Activated naive CD4-positive, alpha-beta T cell (primary cell): ENCODE results near the gene AS3MT.
"Not testable (repeated sequence)": the region's sequence is repeated elsewhere in the genome, so short reads cannot be mapped to it uniquely, and the experiment has no call there.

Source experiments
- DNase-seq, 4 experiments: peaks; one replicate each; lab custom pipeline; 2025; lab: John Stamatoyannopoulos, UW

The AS3MT gene

DNA sequence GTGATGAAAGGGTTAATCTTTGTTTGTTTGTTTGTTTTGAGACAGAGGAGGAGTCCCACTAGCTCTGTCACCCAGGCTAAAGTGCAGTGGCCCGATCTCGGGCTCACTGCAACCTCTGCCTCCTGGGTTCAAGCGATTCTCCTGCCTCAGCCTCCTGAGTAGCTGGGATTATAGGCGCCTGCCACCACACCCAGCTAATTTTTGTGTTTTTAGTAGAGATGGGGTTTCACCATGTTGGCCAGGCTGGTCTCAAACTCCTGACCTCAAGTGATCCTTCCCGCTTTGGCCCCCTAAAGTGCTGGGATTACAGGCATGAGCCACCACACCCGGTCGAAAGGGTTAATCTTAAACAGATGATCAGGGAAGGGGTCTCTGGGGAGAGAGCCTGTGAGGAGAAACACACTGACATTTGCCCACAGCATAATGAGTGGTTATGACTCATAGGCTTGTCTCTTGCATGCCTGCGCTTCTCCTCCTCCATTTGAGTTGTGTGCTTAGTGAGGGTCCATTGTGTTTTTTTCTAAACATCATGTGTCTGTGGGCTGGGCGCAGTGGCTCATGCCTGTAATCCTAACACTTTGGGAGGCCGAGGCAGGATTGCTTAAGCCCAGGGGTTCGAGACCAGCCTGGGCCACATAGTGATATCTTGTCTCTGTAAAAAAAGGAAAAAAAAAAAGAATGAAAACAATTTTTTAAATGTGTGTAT, 13.4 kb upstream of the AS3MT start:
- DNase-seq, result not testable (repeated sequence)

DNA sequence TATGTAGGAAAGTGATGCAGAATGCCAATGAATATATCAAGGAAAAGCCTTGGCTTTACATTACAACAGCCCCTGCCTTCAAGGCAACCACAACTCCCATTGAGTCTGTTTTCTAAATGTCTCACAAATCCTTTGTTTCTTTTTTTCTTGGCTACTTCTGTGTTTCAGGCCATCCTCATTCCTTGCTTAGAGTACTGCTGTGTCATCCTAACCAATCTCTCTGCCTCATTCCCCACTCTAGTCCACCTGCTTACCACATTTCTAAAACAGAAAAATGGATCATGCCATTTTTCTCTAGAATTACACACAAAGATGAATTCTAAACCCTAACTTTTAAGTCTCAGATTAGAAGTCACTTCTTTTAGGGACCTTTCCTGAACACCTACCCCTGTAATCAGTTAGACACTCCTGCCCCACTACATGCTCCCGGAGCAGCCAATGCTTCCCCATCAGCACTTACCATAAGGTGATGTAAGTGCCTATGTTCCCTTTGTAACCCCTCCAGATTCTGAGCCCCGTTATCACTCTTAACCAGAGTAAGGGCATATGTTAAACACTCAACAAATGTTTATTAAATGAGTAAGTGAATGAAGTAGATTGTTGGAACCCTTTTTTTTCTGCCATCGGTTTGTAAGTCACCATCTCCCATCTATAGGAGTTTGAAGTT, 12.4 kb upstream of the AS3MT start:
- no peak for DNase-seq

DNA sequence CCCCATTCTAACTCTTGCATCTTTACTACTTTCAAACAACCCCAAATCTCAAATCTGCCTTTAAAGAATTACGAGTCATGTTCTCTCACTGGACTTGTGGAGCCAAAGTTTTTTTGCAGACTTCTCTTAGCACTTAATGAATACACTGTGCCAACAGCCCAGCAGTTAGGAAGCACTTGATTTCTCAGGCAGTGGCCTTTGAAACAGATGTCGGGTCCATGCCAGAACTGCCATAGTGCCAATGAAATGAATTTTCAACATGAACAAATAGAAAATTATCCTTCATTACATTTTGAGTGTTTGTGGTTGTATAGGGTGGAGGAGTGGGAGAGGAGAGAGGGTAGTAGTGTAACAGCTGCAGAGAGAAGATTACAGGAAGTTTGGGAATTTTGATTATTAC, 9.4 kb upstream of the AS3MT start:
- no peak for DNase-seq

DNA sequence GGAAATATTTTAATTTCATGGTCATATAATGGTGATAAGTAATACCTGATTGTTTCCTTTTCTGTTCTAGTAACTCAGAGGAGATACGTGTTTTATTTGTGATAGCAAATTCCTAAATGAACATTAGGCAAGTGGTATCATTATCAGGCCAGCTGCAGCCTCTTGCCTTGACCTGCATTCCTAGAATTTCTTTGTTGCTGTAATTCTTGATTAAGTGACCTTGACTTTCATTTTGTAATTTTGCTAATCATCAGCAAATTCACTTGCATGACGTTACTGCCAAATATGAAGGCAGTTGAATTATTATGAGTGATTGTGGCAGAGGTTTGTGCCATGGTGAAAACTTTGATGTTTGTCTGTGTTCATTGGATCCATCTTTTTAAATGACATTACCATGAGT, 5.6 kb upstream of the AS3MT start:
- DNase-seq, result no peak

DNA sequence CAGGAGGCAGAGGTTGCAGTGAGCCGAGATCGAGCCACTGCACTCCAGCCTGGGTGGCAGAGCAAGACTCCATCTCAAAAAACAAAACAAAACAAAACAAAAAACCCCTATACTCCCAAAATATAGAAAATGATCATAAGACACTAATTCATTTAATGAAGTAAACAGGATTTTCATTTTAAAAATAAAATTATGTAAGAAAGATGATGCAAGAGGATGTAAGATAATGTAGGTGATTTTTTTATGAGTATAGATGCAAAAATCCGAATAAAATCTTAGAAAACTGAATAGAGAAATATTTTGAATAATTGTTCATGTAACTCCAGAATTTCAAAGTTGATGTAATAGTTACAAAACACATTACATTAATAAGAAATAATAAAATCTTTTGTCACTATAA, 3.6 kb upstream of the AS3MT start:
- no peak for DNase-seq

DNA sequence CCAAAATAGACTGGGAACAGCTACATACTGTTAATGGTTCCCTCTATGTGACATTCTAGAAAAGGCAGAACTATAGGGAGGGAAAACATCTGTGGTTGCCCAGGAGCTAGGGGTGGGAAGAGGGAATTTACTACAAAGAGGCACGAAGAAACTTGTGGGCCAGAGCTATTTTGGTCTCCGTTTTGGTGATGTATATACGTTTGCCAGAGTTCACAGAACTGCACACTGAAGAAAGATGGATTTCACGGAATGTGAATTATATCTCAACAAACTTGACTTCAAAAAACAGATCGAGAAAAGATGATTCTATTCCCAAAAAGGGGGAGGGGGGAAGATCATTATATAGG, 386 bp upstream of the AS3MT start:
- DNase-seq, result no peak

DNA sequence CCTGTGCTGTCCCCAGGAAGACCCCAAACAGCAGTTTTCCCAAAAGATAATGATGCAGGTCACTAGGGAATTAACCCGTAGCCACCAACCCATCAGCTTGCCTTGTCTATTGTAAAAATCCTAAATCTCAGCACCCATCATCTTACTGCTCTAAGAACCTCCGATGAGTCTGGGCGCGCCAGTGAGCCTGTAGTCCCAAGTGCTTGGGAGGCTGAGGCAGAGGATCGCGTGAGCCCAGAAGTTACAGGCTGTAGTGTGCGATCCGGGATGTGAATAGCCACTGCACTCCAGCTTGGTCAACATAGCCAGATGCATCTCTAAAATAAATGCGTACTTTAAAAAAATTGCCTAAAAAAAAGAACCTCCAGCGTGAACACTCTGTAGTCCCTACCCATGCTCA, 951 bp downstream of the AS3MT start:
- DNase-seq, result no peak

DNA sequence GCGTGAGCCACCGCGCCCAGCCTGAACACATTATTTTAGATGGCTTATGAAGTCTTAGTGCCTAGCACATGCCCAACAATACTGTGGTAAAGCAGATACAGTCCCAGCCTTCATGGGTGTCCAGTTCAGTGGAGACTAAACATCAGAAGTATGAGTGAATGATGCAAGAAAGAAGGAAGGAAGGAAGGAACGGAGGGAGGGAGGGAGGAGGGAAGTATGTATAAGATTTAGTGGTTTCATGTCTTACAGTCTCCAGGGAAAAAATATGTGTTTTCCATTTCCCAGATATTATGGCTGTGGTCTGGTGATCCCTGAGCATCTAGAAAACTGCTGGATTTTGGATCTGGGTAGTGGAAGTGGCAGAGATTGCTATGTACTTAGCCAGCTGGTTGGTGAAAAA, 2.9 kb downstream of the AS3MT start:
- DNase-seq, result no peak

DNA sequence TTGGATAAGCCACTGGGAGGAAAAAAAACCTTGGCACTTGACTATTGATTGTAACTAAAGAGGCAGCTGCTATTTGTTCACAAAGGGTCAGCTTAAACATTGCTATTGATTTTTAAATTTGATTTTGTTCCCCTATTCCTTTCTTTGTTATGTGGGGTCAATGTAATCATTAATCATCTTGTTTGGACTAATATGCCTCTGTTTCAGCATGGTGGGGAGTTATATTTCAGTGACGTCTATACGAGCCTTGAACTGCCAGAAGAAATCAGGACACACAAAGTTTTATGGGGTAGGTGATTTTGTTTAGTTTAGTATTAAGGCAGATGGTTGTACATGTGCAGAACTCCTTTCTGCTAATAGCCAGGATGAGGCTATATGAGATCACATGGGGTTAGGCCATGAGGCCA, 7.5 kb downstream of the AS3MT start:
- DNase-seq, result no peak

DNA sequence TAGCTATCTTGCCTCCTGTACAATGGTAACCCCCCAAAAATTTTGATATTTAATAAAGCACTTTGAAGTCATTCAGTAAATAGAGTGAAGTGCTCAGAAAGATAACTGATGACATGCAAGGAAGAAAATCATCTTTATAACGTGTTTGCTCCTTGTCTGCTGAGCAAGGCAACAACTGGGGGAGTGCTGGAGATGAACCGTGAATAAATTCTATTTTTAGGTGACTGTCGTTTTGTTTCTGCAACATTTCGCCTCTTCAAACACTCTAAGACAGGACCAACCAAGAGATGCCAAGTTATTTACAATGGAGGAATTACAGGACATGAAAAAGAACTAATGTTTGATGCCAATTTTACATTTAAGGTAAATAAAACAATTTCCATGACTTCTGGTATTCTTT, 9.4 kb downstream of the AS3MT start:
- no peak for DNase-seq

DNA sequence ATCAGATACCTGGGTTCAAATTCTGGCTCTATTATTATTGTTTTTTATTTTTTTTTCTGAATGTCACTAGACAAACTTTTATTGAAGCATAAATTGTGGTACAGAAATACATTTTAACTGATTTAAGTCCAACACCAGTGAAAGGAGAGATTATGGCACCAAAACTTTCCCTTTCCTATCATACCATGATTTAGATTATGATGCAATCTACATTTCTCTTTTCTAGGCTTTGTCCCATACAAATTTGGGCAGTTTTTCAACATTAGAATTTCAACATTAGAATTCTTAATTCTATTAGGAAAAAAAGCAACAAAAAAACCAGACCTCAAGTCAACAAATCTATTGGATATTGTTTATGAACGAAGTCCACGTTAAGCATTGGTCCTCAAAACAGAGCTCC, 11.0 kb downstream of the AS3MT start:
- DNase-seq, result no peak

DNA sequence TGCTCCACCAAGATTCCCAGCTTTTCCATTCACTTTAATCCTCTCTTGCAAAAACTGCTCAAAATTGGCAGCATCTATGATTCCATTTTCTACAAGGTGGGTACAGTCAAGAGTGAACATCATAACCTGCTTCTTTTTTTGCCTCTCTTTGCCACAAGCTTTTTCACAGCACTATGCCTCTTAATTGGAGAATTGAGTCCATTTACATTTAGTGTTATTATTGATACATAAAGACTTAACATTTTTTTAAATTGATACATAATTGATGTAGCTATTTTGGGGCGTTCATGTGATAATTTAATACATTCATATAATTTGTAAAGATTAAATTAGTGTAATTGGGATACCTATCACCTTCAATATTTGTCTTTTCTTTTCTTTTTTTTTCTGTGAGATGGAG, 18.8 kb downstream of the AS3MT start:
- DNase-seq, result no peak

DNA sequence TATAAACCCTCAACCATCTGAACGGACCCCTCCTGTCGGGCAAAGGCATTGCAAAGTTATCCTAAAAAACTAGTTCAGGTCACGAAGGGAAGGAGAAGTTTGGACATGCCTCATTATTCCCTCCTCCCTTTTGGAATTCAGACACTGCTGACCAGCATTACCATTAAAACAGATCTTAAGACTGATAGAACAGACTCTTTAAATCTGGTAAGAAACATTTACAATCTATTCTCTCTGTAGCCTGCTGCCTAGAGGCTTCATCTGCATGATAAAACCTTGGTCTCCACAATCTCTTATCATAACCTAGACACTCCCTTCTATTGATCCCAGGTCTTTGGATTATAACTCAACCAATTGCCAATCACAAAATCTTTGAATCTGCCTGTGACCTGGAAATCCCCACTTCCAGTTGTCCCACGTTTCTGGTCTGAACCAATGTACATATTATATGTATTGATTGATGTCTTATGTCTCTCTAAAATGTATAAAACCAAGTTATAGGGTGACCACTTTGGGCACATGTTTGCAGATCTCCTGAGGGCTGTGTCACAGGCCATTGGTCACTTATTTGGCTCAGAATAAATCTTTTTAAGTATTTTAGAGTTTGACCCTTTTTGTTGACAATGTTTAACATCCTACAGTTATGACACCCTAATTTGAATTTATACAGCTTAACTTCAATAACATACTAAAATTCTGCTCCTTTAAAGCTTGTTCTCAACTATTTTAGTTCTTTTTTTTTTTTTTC, 25.4 kb downstream of the AS3MT start:
- DNase-seq, result no peak

DNA sequence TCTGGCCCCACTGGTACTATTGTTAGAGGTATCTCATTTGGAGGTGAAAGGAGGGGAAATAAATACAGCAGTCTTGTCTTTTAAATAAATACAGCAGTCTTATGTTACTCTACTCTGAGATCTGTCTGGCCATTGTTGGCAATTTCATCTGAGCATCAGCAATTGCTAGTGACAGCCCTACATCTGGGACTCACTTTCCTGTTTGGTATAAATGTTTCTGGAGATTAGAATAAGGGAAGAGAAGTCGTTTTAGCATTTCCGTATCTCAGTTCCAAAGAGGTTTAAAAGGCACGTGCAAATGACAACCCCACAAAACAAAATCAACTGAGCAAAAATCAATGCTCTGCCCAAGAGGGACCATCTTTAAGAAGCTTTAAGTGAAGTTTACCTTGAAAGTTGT, 30.7 kb downstream of the AS3MT start:
- no peak for DNase-seq

DNA sequence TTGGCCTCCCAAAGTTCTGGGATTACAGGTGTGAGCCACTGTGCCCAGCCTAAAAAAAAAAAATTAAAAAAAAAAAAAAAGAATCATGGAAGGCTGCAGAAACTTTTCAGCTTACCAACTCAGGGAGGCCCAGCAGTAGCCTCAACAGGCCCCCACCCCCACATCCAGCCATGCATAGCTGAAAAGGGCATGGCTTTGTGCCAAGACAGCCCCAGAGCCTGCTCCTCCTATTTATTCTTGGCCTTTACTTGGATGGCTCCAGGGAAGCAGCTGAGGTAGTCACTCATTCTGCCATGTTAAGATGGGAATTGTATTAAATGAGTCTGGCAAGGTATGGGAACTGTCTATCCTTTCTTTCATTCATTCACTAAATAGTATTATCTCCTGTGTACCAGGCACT, 35.1 kb downstream of the AS3MT start:
- no peak for DNase-seq

DNA sequence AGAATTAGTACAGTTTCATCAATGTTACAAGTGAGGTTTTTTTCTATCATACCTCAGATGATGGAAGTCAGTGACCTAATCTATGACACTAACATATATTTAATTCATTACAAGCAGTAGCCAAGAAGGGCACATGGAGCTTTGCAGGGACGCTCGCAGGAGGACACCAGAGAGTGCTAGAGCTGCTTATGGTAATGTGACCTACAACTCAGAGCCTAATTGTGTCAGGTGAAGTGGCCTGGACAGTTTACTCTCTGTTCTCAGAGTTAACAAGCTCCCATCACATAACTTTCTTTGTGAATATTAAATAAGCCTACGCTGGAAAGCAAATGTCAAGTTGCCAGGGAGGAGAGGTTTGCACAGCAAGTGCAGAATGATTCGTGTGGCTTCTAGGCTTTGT, 37.2 kb downstream of the AS3MT start:
- DNase-seq, result no peak

DNA sequence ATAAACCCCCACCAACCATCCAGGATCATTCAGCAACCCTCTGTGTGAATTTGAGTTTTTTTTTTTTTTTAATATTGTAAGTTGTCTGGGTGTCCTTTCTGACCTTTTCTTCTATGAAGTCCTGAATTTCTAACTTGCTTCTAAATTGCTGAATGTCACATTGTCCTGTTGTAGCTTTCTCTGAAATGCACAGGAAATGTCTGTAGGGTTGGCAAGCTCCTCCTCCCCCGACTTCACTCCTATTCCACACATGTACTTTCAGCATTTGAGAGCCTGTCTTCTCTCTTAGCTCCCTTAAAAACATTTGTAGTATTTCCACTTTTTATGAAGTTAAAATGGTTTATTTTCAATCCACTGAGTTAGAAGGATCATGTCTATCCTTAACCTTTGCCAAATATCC, 45.5 kb downstream of the AS3MT start:
- DNase-seq, result no peak

DNA sequence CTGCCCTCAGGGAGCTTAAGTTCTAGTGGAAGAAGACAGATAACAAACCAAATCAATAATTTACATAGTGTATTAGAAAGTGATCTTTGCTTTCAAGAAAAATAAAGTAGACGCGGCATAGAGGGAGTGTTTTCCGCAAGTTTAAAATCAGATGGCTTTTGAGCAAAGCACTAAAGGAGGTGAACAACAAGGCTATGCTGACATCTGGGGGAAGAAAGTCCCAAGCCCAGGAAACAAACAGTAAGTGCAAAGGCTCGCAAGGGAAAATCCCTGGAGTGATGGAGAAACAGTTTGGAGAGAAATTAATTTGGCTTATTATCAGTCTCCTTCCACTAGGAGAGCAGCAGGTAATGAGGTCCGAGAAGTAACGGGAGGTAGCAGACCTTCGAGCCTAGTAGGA, 46.9 kb downstream of the AS3MT start:
- no peak for DNase-seq

DNA sequence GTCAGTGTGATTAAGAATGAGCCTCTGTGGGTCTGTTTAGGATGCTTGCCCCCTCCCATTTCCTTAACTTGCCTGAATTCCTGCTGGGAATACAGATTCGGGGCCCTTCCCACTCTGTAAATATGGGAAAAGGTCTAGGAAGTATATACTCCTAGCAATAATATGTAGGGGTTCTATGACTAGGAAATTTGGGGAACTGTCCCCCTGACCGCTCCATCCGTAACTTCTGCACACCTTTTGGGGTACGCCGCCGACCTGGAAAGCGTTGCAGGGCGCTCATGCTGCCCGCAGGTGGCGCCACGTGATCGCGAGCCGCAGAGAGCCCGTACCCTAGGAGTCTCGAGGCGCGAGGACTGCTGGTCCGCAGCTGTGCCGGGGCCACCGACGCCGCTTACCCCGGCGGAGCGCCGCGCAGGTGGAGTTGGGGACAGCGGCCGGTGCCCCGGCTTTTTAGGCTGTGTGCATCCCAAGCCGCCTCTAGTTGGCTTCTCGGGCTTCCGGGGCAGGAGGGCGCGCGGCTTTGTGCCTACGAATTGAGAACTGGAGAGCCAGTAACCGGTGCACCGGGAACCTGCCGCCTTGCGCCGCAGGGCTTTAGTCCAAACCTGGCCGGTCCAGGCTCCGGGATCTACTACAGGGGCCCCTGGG, 48.2 kb downstream of the AS3MT start:
- DNase-seq, result peak; percentile 56 to 81 (median 63)

DNA sequence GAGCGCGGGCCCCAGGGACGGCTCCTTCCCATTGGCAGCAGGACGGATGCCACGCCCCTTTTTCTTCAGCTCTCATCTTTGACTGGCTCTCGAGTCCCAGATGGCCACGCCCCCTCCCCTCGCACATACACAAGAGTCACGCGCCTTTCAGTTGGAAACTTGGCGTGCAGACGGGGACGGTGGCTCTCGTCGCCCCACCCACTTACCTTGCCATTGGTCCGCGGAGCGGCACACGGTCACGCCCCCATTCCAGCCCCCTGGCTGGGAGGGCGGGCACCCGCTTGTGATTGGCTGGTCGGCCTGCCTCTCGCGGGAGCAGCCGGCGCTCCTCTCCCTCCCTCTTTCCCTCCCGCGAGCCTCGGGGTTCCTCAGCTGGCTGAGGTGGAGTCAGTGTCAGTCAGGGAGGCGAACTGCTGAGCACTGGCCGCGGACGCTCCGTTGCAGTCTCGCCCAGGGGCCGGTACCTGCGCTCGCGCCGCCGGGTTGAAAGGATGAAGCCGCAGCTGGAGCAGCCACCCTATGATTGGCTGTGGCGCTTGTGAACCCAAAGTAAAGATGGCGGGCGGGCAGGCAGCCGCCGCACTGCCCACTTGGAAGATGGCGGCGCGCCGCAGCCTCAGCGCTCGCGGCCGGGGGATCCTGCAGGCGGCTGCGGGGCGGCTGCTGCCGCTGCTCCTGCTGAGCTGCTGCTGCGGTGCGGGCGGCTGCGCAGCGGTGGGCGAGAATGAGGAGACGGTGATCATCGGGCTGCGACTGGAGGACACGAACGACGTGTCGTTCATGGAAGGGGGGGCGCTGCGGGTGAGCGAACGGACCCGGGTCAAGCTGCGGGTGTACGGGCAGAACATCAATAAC, 48.9 kb downstream of the AS3MT start, which contains the start of gene CNNM2:
Gene CNNM2 (plus strand): TSS at position 333 of the 855 bp plus-strand sequence. CDS start 187 bp downstream, at position 520.
- DNase-seq, result peak; percentile 94 to 99 (median 96)

DNA sequence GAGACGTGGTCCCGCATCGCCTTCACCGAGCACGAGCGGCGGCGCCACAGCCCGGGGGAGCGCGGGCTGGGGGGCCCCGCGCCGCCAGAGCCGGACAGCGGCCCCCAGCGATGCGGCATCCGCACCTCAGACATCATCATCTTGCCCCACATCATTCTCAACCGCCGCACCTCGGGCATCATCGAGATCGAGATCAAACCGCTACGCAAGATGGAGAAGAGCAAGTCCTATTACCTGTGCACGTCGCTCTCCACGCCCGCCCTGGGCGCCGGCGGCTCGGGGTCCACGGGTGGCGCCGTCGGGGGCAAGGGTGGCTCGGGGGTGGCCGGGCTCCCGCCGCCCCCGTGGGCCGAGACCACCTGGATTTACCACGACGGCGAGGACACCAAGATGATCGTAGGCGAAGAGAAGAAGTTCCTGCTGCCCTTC, 49.6 kb downstream of the AS3MT start:
- peak in 3 of 4 experiments; percentile 16 to 38 (median 26) for DNase-seq
